K562 (cell line): ENCODE measurements around the gene DDC. TPM values are rescaled to one million over a fixed set of nuclear protein-coding genes. Genes with fewer than 3 reads are reported as not detected.

Experiments
- ATF4 ChIP-seq: fragments of 450-650 bp; formaldehyde crosslinking; IDR thresholded peaks from 2 replicates; pipeline ENCODE4 v1.4.0; 2022; ENCODE audit warnings: mild to moderate bottlenecking, moderate library complexity
- BACH1 ChIP-seq: fragments of 200-800 bp; sonication (Bioruptor generic); IDR thresholded peaks from 2 replicates; pipeline ENCODE4 v1.6.1; 2016; ENCODE audit warnings: missing genetic modification characterization, missing compliant biosample characterization
- C11orf30 ChIP-seq: fragments of 450-650 bp; IDR thresholded peaks from 2 replicates; pipeline ENCODE4 v1.6.1; 2016; ENCODE audit warnings: low read depth, mild to moderate bottlenecking
- CAMTA2 ChIP-seq: fragments of 250-450 bp; sonication (Bioruptor Pico); conservative IDR thresholded peaks from 2 replicates; pipeline ENCODE4 v1.5.1; 2022
- FOSL1 ChIP-seq: fragments of 200-800 bp; sonication (Bioruptor generic); conservative IDR thresholded peaks from 2 replicates; pipeline ENCODE4 v1.6.1; 2016; ENCODE audit warnings: missing genetic modification characterization, missing compliant biosample characterization
- JUND ChIP-seq, 2 experiments: IDR thresholded peaks; 2 replicates in 1 of 2; 3 replicates in 1 of 2; pipeline ENCODE4 v1.6.1; 2011; ENCODE audit warnings: borderline replicate concordance in 2 of 2, low read depth in 2 of 2, low read length in 2 of 2, improper control_type of control experiment in 1 of 2, missing biosample characterization in 1 of 2, missing genetic modification characterization in 1 of 2, missing genetic modification reagents in 1 of 2
- MEIS2 ChIP-seq: fragments of 450-650 bp; IDR thresholded peaks from 2 replicates; pipeline ENCODE4 v1.6.1; 2014; ENCODE audit warnings: mild to moderate bottlenecking; ENCODE audit not compliant: partially characterized antibody
- PKNOX1 ChIP-seq: fragments of 450-650 bp; IDR thresholded peaks from 2 replicates; pipeline ENCODE4 v1.6.1; 2016
- STAT6 ChIP-seq: sonication (generic); formaldehyde crosslinking; IDR thresholded peaks from 2 replicates; pipeline ENCODE4 v1.8.1; 2023; ENCODE audit warnings: mild to moderate bottlenecking, missing genetic modification reagents
- ZFX ChIP-seq: sonication (generic); formaldehyde crosslinking; IDR thresholded peaks from 2 replicates; pipeline ENCODE4 v1.8.0; 2022; ENCODE audit warnings: mild to moderate bottlenecking, missing genetic modification reagents, moderate library complexity
- polyA plus RNA-seq, 8 experiments: library from polyadenylated mRNA; depleted of rRNA in 4 of 8; stranded (reverse) in 5 of 8; unstranded in 3 of 8; fragments of >200 nt; fragmentation: Nextera tagmentation in 2 of 8; fragmentation: Illumina TruSeq in 1 of 8; extraction: Ambion mirVana in 2 of 8; extraction: Trizol in 1 of 8; gene quantifications; 2 replicates each; pipeline versions ENCODE4 v1.2.1 to v1.2.3, GENCODE V29; 2011 to 2014; ENCODE audit warnings: inconsistent platforms in 1 of 8, missing spikeins in 1 of 8
- total RNA-seq, 7 experiments: library from RNA; depleted of rRNA in 6 of 7; stranded (reverse); fragments of >200 nt in 6 of 7; fragmentation: Illumina TruSeq in 2 of 7; extraction: Trizol in 2 of 7; gene quantifications; 2 replicates each; pipeline versions ENCODE4 v1.2.1 to v1.2.3, GENCODE V29; 2011 to 2021; ENCODE audit warnings: low replicate concordance in 1 of 7

The DDC gene
- total and polyA plus RNA-seq, 9 of the 15 experiments (the other 6 are each of a cell fraction or from before 2014, with no cell fraction given) = not detected

GRCh38 chr7:50502001-50502684 lies 63.1 kb downstream of the DDC start (continued):
- TF ChIP-seq MEIS2 = peak; percentile 91
- TF ChIP-seq ATF4 (CRISPR knock-in tag) = 0 out of 2 replicates have a peak, but pooled peaks have one; percentile 21
- TF ChIP-seq PKNOX1 = peak; percentile 87
- peak; percentile 10; the same call in 1 of the 2 replicates for TF ChIP-seq C11orf30
- TF ChIP-seq ZFX (CRISPR knock-in tag) = no peak
- no peak for TF ChIP-seq STAT6
- peak; percentile 44; the same call in 1 of the 2 replicates for TF ChIP-seq BACH1 (tag)
- no peak for TF ChIP-seq CAMTA2 (CRISPR knock-in tag)
- TF ChIP-seq JUND (IDR thresholded peaks at IDR 0.05; ENCODE audit: borderline replicate concordance, low read depth, low read length) = no peak; the same call in 1 of the 2 replicates
- peak; percentile 18; the same call in 1 of the 3 replicates for TF ChIP-seq JUND (tag; IDR thresholded peaks at IDR 0.05; ENCODE audit: borderline replicate concordance, low read depth, low read length)
- TF ChIP-seq FOSL1 = peak; percentile 45
